ENCODE results near the gene ZNF253. TPM values are rescaled to one million over a fixed set of nuclear protein-coding genes. Genes with fewer than 3 reads are reported as not detected.

The ZNF253 gene
- total and polyA plus RNA-seq, 3 donors from 2014 or later, result 4.1 to 15.3 (median 10.2) TPM

DNA sequence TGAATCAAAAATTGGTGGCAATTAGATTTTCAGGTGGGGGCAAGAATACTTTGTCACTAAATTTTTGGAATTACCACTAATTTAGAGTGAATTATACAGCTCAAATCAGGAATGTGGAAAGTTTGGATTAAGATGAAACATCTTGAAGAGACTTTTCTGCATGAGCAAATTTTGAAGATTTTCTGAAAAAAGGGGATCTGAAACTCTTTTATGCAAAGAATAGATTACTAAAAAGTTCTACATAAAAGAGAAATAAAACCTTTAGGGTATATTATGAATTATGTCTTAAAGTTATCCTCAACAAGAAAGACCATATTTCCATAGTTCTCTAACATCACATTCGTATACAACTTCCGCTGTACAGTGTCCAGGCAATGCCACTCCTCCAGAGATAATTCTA is 71.7 kb downstream of the ZNF253 start:
- no peak overlapping the region for H3K4me3 ChIP-seq
- intact Hi-C loops (cut with DNase I; ENCODE audit: low total_unique reads), result no loop called here
- WGBS, 2 donors, result 94 to 95% methylated on average over 2 of the region's 2 CpGs

DNA sequence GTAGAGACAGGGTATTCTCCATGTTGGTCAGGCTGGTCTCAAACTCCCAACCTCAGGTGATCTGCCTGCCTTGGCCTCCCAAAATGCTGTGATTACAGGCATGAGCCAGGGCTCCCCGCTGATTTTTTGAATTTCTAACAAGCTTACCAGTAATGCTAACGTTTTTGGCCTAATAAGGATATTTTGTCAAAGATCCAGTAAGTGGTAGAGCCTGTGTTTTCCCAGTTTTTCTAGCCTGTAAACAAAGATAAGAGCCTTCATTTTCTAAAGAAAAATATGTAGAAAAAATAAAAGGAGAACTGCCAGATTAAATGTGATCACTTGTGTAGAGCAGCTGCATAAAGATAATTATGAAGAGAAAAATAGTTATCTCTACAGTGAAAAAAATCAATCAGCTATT is 72.8 kb downstream of the ZNF253 start:
- WGBS, 2 donors, result 27 to 43% methylated on average over 2 of the region's 2 CpGs
- Histone ChIP-seq H3K27ac (no peak overlapping the region), H3K27me3 (no peaks in the 10 kb centered on the region), H3K9me3 (no peaks in the 10 kb centered on the region), H3K4me1 (no peaks in the 10 kb centered on the region), H3K4me3 (no peak overlapping the region), H3K36me3 (ENCODE audit: low read depth, missing control alignments) (no peaks in the 10 kb centered on the region)
- intact Hi-C loops (cut with DNase I; ENCODE audit: low total_unique reads), result no loop called here
- no peak for TF ChIP-seq POLR2A (IDR thresholded peaks at IDR 0.05)
- TF ChIP-seq, protein P1, sequence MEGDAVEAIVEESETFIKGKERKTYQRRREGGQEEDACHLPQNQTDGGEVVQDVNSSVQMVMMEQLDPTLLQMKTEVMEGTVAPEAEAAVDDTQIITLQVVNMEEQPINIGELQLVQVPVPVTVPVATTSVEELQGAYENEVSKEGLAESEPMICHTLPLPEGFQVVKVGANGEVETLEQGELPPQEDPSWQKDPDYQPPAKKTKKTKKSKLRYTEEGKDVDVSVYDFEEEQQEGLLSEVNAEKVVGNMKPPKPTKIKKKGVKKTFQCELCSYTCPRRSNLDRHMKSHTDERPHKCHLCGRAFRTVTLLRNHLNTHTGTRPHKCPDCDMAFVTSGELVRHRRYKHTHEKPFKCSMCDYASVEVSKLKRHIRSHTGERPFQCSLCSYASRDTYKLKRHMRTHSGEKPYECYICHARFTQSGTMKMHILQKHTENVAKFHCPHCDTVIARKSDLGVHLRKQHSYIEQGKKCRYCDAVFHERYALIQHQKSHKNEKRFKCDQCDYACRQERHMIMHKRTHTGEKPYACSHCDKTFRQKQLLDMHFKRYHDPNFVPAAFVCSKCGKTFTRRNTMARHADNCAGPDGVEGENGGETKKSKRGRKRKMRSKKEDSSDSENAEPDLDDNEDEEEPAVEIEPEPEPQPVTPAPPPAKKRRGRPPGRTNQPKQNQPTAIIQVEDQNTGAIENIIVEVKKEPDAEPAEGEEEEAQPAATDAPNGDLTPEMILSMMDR (IDR thresholded peaks at IDR 0.05), result no peak
- no peak for DNase-seq

More for the DNA sequence above, 71.7 kb downstream of the ZNF253 start:
- H3K27ac ChIP-seq, result no peak overlapping the region
- DNase-seq, result no peak
- no peaks in the 10 kb centered on the region for H3K27me3 ChIP-seq
- H3K36me3 ChIP-seq (ENCODE audit: low read depth, missing control alignments), result no peaks in the 10 kb centered on the region
- no peaks in the 10 kb centered on the region for H3K9me3 ChIP-seq
- TF ChIP-seq, protein P1 (IDR thresholded peaks at IDR 0.05), result no peak
- no peaks in the 10 kb centered on the region for H3K4me1 ChIP-seq

DNA sequence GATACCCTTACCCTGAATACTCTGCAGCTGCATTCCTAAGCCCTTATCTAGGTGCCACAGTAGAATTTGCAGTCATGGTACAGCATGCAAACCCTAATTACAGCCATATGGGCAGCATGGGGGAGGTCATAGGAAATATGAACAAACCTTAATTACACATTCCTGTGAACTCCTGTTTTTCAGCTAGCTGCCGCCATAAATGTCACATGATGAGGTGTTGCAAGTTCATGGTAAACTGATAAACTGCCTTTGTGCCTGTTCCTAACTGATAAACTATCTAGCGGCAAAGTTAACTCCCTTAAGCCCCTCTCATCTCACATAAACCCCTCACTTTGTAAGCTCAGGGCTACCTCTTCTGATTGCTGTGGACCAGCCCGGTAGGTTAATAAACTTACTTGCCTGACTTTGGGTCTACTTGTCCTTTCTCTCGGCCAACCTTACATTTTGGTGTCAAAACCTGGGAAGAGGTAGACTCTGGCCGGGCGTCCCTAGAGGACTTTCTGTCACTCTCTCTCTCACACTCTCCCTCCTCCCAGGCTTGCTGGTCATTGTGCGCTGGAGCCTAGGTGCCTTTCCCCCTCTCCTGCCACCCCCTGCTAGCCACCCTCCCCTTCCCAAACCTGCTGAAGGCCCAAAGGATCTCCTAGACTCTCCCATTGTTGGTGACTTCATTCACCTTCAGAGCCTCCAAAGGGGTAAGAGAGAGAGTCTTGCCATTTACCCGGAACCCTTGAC is 78.3 kb downstream of the ZNF253 start:
- no peaks in the 10 kb centered on the region for H3K9me3 ChIP-seq
- H3K27me3 ChIP-seq, result no peaks in the 10 kb centered on the region
- intact Hi-C loops (cut with DNase I; ENCODE audit: low total_unique reads), result no loop called here
- no peaks in the 10 kb centered on the region for H3K4me1 ChIP-seq
- TF ChIP-seq POLR2A (IDR thresholded peaks at IDR 0.05), result no peak
- TF ChIP-seq, protein P1 (IDR thresholded peaks at IDR 0.05), result no peak
- H3K36me3 ChIP-seq (ENCODE audit: low read depth, missing control alignments), result no peaks in the 10 kb centered on the region
- WGBS, 2 donors, result 76 to 81% methylated on average over 8 of the region's 8 CpGs
- H3K4me3 ChIP-seq, result no peak overlapping the region
- H3K27ac ChIP-seq, result no peak overlapping the region
- DNase-seq, result no peak

Other genes starting within 250 kb of the ZNF253 start
- 10 to 100 TPM; 16.2 to 28.3 TPM for gene PBX4, start 247.2 kb upstream of the ZNF253 start, total RNA-seq
- gene PBX4, start 247.2 kb upstream of the ZNF253 start, polyA plus RNA-seq (ENCODE audit: insufficient read depth, low read depth, low replicate concordance), result 18.0 TPM
- gene LPAR2, start 237.7 kb upstream of the ZNF253 start, total RNA-seq, result 100 to 1,000 TPM; 181 to 224 TPM
- 73.9 TPM for gene LPAR2, start 237.7 kb upstream of the ZNF253 start, polyA plus RNA-seq (ENCODE audit: insufficient read depth, low read depth, low replicate concordance)
- gene GMIP, start 222.2 kb upstream of the ZNF253 start, total RNA-seq, result 10 to 100 TPM; 13.4 to 15.2 TPM
- 8.8 TPM for gene GMIP, start 222.2 kb upstream of the ZNF253 start, polyA plus RNA-seq (ENCODE audit: insufficient read depth, low read depth, low replicate concordance)
- gene ATP13A1, start 202.2 kb upstream of the ZNF253 start, total RNA-seq, result 100 to 1,000 TPM; 292 to 360 TPM
- gene ATP13A1, start 202.2 kb upstream of the ZNF253 start, polyA plus RNA-seq (ENCODE audit: insufficient read depth, low read depth, low replicate concordance), result 64.1 TPM
- 10 to 100 TPM in 1 of 2 donors, 1 to 10 TPM in 1; 9.2 to 12.0 TPM for gene ZNF101, start 197.0 kb upstream of the ZNF253 start, total RNA-seq
- 15.6 TPM for gene ZNF101, start 197.0 kb upstream of the ZNF253 start, polyA plus RNA-seq (ENCODE audit: insufficient read depth, low read depth, low replicate concordance)
- gene ZNF14, start 132.8 kb upstream of the ZNF253 start, total RNA-seq, result 10 to 100 TPM; 10.7 to 12.1 TPM
- gene ZNF14, start 132.8 kb upstream of the ZNF253 start, polyA plus RNA-seq (ENCODE audit: insufficient read depth, low read depth, low replicate concordance), result 3.0 TPM
- 10 to 100 TPM; 28.9 to 39.4 TPM for gene ZNF506, start 44.1 kb upstream of the ZNF253 start, total RNA-seq
- gene ZNF506, start 44.1 kb upstream of the ZNF253 start, polyA plus RNA-seq (ENCODE audit: insufficient read depth, low read depth, low replicate concordance), result 12.5 TPM
- gene ZNF93, start 35.1 kb downstream of the ZNF253 start, total RNA-seq, result 10 to 100 TPM; 10.7 to 14.1 TPM
- 4.9 TPM for gene ZNF93, start 35.1 kb downstream of the ZNF253 start, polyA plus RNA-seq (ENCODE audit: insufficient read depth, low read depth, low replicate concordance)
- 1 to 10 TPM; 5.1 to 5.4 TPM for gene ZNF682, start 173.6 kb downstream of the ZNF253 start, total RNA-seq
- gene ZNF682, start 173.6 kb downstream of the ZNF253 start, polyA plus RNA-seq (ENCODE audit: insufficient read depth, low read depth, low replicate concordance), result 4.1 TPM
- 1 to 10 TPM; 3.9 to 9.2 TPM for gene ZNF90, start 212.1 kb downstream of the ZNF253 start, total RNA-seq
- 2.2 TPM for gene ZNF90, start 212.1 kb downstream of the ZNF253 start, polyA plus RNA-seq (ENCODE audit: insufficient read depth, low read depth, low replicate concordance)